GM19467 (cell line): ENCODE measurements around the gene LDLRAP1.
"Not testable (repeated sequence)": the region's sequence is repeated elsewhere in the genome, so short reads cannot be mapped to it uniquely, and the experiment has no call there.

ENCODE experiments used
- ATAC-seq: cut with Tn5 transposase; IDR thresholded peaks from one replicate; pipeline ENCODE4 v1.9.1; 2021; ENCODE audit warnings: mild to moderate bottlenecking, moderate library complexity; ENCODE audit not compliant: unreplicated experiment

Gene LDLRAP1

GRCh38 chr1:25572708-25573590, 29.5 kb downstream of the LDLRAP1 start:
- ATAC-seq, result no peak

- ATAC-seq, result no peak
Observed at GRCh38 chr1:25573591-25573930, 30.2 kb downstream of the LDLRAP1 start.

- ATAC-seq, result no peak
Observed at GRCh38 chr1:25573961-25574360, 30.6 kb downstream of the LDLRAP1 start.

- ATAC-seq, result no peak
Observed at GRCh38 chr1:25575191-25575590, 31.8 kb downstream of the LDLRAP1 start.

GRCh38 chr1:25576459-25577133, 33.2 kb downstream of the LDLRAP1 start:
- ATAC-seq, result no peak

GRCh38 chr1:25577134-25577920, 33.9 kb downstream of the LDLRAP1 start:
- ATAC-seq, result no peak

GRCh38 chr1:25579292-25580252, 36.2 kb downstream of the LDLRAP1 start:
- no peak for ATAC-seq

- no peak for ATAC-seq
Observed at GRCh38 chr1:25580927-25581326, 37.5 kb downstream of the LDLRAP1 start.

GRCh38 chr1:25581764-25582163, 38.4 kb downstream of the LDLRAP1 start:
- ATAC-seq, result no peak

- ATAC-seq, result no peak
Observed at GRCh38 chr1:25583519-25584370, 40.3 kb downstream of the LDLRAP1 start.

- no peak for ATAC-seq
Observed at GRCh38 chr1:25586181-25586588, 42.8 kb downstream of the LDLRAP1 start.

- no peak for ATAC-seq
Observed at GRCh38 chr1:25587290-25587689, 43.9 kb downstream of the LDLRAP1 start.

- ATAC-seq, result not testable (repeated sequence)
Observed at GRCh38 chr1:25588224-25588623, 44.8 kb downstream of the LDLRAP1 start.

GRCh38 chr1:25588786-25589185, 45.4 kb downstream of the LDLRAP1 start:
- not testable (repeated sequence) for ATAC-seq

- no peak for ATAC-seq
Observed at GRCh38 chr1:25590096-25590824, 46.9 kb downstream of the LDLRAP1 start.

- ATAC-seq, result no peak
Observed at GRCh38 chr1:25593861-25594260, 50.5 kb downstream of the LDLRAP1 start.

- no peak for ATAC-seq
Observed at GRCh38 chr1:25594971-25595370, 51.6 kb downstream of the LDLRAP1 start.

GRCh38 chr1:25596641-25597040, 53.2 kb downstream of the LDLRAP1 start:
- not testable (repeated sequence) for ATAC-seq

- no peak for ATAC-seq
Observed at GRCh38 chr1:25598879-25599278, 55.5 kb downstream of the LDLRAP1 start.
